Activated CD8-positive, alpha-beta memory T cell treated with anti-CD3 and anti-CD28 coated beads, Interleukin-2, amount 50 U/mL, for 1 hour (primary cell): ENCODE results near the gene ARHGAP24.

Experiments used
- DNase-seq: peaks from one replicate; pipeline ENCODE4 v3.0.0-alpha.2; 2020; ENCODE audit errors: extremely low read depth

ARHGAP24 gene

GRCh38 chr4:85740431-85740861 lies 265.5 kb downstream of the ARHGAP24 start:
- DNase-seq = no peak

- no peak for DNase-seq
Measured at GRCh38 chr4:85741381-85741780, 266.4 kb downstream of the ARHGAP24 start.

- DNase-seq = no peak
Measured at GRCh38 chr4:85741921-85742591, 267.1 kb downstream of the ARHGAP24 start.

GRCh38 chr4:85744950-85745349 lies 270.0 kb downstream of the ARHGAP24 start:
- DNase-seq = no peak

GRCh38 chr4:85745939-85746338 lies 271.0 kb downstream of the ARHGAP24 start:
- DNase-seq = no peak

GRCh38 chr4:85747882-85748491 lies 273.0 kb downstream of the ARHGAP24 start:
- DNase-seq = no peak

GRCh38 chr4:85748654-85749053 lies 273.7 kb downstream of the ARHGAP24 start:
- DNase-seq = no peak

GRCh38 chr4:85751866-85752265 lies 276.9 kb downstream of the ARHGAP24 start:
- no peak for DNase-seq

GRCh38 chr4:85755285-85755684 lies 280.3 kb downstream of the ARHGAP24 start:
- no peak for DNase-seq

- DNase-seq = no peak
Measured at GRCh38 chr4:85756938-85757337, 282.0 kb downstream of the ARHGAP24 start.

- no peak for DNase-seq
Measured at GRCh38 chr4:85759388-85759787, 284.4 kb downstream of the ARHGAP24 start.

GRCh38 chr4:85760511-85760910 lies 285.6 kb downstream of the ARHGAP24 start:
- DNase-seq = no peak

GRCh38 chr4:85761803-85762528 lies 287.0 kb downstream of the ARHGAP24 start:
- no peak for DNase-seq

- no peak for DNase-seq
Measured at GRCh38 chr4:85762529-85762871, 287.6 kb downstream of the ARHGAP24 start.

- no peak for DNase-seq
Measured at GRCh38 chr4:85763202-85763601, 288.3 kb downstream of the ARHGAP24 start.

GRCh38 chr4:85767649-85768048 lies 292.7 kb downstream of the ARHGAP24 start:
- no peak for DNase-seq

- no peak for DNase-seq
Measured at GRCh38 chr4:85769009-85769408, 294.1 kb downstream of the ARHGAP24 start.

- DNase-seq = no peak
Measured at GRCh38 chr4:85772470-85772869, 297.5 kb downstream of the ARHGAP24 start.

- DNase-seq = no peak
Measured at GRCh38 chr4:85773372-85773771, 298.4 kb downstream of the ARHGAP24 start.

- DNase-seq = no peak
Measured at GRCh38 chr4:85774000-85774399, 299.1 kb downstream of the ARHGAP24 start.

GRCh38 chr4:85774489-85774888 lies 299.5 kb downstream of the ARHGAP24 start:
- DNase-seq = no peak

GRCh38 chr4:85776096-85776495 lies 301.1 kb downstream of the ARHGAP24 start:
- DNase-seq = no peak

GRCh38 chr4:85776579-85776978 lies 301.6 kb downstream of the ARHGAP24 start:
- DNase-seq = no peak
